Activated T-helper 1 cell treated with anti-CD3 and anti-CD28 coated beads, Interleukin-2, amount 50 U/mL, for 16 hours (primary cell): Measurements from ENCODE around the gene HSD11B2.
A peak's percentile ranks its signal among the peaks of the same experiment; 100 is the strongest.
"Not testable (repeated sequence)": the region's sequence is repeated elsewhere in the genome, so short reads cannot be mapped to it uniquely, and the experiment has no call there.

Source experiments
- DNase-seq, 2 donors: peaks; one replicate each; pipeline ENCODE4 v3.0.0-alpha.2; 2020; ENCODE audit warnings: low read depth in 1 of 2, low spot score in 1 of 2

Gene HSD11B2

GRCh38 chr16:67413978-67414911 lies 16.7 kb upstream of the HSD11B2 start:
- DNase-seq, result no peak

DNA sequence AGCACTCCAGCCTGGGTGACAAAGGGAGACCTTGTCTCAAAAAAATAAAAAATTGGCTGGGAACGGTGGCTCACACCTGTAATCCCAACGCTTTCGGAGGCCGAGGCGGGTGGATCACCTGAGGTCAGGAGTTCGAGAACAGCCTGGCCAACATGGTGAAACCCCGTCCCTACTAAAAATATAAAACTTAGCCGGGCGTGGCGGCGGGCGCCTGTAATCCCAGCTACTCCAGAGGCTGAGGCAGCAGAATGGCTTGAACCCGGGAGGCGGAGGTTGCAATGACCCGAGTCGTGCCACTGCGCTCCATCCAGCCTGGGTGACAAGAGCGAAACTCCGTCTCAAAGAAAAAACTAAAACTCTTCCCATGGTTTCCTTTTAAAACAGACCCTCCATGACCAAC lies 15.5 kb upstream of the HSD11B2 start:
- DNase-seq, result not testable (repeated sequence)

- no peak for DNase-seq
Measured at GRCh38 chr16:67415872-67416793, 14.8 kb upstream of the HSD11B2 start, which contains the start of gene ZDHHC1. Gene ZDHHC1, minus strand, starts transcription at chr16:67416477. Its CDS starts 8,702 bp downstream, at chr16:67407775.

GRCh38 chr16:67417333-67418061 lies 13.4 kb upstream of the HSD11B2 start:
- no peak for DNase-seq

DNA sequence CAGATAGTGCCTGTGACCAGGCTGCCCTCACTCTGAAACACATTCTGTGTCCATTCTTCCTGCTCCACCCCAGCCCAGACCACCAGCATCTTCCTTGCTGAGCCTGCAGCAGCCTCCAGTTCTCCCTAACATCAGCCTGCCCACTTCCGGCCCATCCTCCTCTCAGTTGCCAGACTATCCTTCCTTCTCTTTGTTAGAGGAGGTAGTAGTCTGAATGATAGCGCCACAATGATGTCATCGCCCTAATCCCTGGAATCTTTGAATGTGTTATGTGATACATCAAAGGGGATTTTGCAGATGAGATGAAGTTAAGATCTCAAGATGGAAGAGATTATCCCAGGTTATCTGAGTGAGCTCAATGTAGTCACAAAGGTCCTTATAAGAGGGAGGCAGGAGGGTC lies 11.4 kb upstream of the HSD11B2 start:
- DNase-seq, result no peak

GRCh38 chr16:67419931-67420330 lies 11.0 kb upstream of the HSD11B2 start:
- no peak for DNase-seq

DNA sequence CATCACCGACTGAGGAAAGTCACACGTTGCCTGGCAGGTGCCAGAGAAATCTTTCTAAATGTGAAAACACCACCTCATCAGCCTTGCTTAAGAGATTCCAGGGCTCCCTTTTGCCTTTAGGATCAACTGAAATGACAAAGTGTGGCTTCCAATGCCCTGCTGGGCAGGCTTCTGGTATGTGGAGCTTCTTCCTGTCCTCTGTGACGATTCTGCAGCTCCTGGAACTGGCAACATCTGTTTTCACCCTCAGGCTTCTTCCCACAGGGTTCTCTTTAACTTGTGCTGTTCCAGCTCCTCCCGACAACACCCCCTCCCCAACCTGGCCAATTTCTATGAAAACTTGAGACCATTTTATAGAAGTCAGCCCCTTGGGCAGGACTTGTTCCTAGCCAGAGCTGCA lies 9.9 kb upstream of the HSD11B2 start:
- no peak for DNase-seq

GRCh38 chr16:67423015-67423414 lies 7.9 kb upstream of the HSD11B2 start:
- no peak for DNase-seq

DNA sequence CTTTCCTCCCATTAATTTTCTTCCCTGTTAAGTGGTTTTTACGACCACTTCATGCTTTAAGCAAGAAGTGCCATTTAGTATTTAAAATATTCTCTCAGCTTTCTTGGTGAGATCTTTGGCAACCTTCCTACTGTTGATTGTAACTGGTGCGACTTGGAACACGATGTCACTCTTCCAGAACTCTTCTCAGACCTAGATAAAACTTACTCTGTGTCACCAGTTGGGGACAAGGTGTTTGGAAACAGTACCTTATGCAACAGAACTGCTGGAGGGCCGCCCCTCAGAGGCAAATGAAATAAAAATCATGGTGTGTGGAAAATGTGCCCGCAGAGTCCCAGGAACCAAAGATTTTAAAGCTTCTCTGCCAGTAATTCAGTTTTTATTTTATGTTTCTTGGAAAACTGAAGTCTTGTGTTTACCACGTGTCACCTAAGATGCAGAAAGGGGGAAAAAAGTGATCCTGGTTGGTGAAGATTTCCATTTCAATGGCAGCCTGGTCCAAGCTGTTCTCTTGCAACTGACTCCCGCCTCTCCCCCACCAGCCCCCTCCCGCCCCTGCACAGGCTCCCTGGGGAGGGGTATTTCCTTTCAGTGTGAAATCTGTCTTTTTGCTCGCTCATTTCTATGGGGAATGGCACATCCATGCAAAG lies 7.2 kb upstream of the HSD11B2 start:
- DNase-seq, result no peak

DNA sequence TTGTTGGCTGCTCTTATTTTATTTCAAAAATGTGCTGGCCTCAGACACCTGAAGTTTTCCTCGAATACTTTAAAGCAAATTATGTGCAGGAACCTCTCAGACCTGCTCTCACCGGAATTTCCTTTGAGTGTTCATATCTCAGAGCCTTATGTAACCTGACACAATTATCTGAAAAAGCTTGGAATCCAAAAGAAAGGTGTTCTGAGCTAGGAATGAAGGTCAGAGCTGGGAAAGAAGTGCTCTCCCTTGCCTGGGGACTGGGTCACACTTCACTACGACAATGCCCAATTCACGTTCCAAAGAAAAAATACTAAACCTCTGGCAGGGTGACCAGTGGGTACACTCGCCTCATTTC lies 6.7 kb upstream of the HSD11B2 start:
- DNase-seq, result no peak

DNA sequence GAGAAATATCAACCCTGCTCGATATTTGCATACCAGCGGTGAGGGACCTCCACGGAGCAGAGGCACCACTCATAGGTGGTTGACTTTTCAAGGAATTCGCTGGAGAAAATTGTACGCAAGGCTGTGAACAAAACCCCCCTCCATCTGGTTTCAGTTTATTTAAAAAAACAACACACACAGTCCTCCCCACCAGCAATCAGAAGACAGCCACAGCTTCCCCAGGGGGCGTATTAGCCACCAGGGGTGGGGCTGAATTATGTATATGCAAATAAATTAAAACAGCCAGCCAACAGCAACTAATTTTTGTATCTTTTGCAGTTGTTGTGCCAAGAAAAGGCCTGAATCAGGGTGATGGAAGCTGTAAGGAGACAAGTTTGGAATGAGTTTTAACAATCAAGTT lies 5.9 kb upstream of the HSD11B2 start:
- DNase-seq, result no peak

GRCh38 chr16:67425580-67425979 lies 5.3 kb upstream of the HSD11B2 start:
- no peak for DNase-seq

- DNase-seq, result no peak
Measured at GRCh38 chr16:67426022-67426421, 4.9 kb upstream of the HSD11B2 start.

GRCh38 chr16:67426950-67427349 lies 4.0 kb upstream of the HSD11B2 start:
- DNase-seq, result no peak

GRCh38 chr16:67428146-67428731 lies 2.7 kb upstream of the HSD11B2 start:
- peak in 1 of 2 donors; percentile 25 for DNase-seq

DNA sequence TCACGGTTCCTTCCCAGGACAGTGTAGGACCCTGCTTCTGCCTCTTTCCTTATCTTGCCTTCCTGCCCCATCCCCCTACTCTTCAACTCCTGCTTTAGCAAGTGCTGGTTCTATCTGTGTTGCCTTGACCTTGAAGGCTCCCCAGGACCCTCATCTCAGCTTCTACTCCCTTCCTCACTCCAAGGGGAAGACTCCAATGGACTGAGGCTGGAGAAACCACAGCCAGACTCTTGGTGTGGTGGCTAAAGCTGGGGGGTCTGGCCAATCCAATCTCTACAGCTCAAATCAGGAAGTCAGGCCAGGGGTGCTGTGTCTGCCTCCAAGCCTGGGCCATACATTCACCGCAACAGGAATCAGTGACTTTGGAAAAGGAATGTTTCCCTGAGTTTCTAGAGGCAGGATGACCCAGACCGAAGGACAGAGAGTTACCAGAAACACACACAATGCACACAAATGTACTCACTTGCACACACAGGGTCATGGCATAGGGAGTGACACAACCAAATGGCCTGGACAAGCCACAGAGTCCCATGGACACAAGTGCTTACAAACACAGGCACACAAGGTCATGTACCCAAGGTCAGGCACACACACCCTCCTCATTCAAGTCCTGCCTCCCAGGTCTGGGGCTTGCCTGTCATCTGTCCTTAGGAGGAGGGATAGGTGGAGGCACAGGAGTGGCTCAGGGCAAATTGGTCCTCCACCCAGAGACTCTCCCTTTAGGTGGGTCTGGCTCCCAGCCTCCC lies 1.7 kb upstream of the HSD11B2 start:
- no peak for DNase-seq

GRCh38 chr16:67429799-67430503 lies 970 bp upstream of the HSD11B2 start:
- DNase-seq, result no peak

DNA sequence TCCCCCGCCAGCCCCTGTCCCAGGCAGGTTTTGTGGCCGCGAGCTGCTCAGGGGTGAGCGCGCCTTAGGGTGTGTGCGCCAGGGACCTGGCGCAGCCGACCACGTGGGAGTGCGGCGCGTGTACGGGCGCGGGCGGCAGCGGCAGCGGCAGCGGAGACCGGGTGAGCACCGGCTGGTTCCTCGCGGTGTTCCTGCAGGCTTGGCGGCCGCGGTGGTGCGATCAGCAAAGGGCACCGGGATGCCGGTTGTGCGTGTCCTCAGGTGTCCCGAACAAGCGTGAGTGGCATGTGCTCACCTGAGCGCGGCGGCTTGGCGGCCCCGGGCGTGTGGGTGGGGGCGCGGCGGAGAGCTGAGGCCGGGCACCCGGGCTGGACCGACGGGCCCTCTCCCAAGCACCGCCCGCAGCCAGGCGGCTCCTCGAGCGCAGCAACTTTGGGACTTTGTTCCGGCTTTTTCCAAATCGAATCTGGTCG lies 381 bp upstream of the HSD11B2 start:
- DNase-seq, result no peak
